Activated T-cell treated with anti-CD3 and anti-CD28 coated beads for 4 hours (primary cell): ENCODE results near the gene WWOX.

Experiments
- DNase-seq: peaks from one replicate; pipeline ENCODE4 v3.0.0-alpha.2; 2020

WWOX gene

DNA sequence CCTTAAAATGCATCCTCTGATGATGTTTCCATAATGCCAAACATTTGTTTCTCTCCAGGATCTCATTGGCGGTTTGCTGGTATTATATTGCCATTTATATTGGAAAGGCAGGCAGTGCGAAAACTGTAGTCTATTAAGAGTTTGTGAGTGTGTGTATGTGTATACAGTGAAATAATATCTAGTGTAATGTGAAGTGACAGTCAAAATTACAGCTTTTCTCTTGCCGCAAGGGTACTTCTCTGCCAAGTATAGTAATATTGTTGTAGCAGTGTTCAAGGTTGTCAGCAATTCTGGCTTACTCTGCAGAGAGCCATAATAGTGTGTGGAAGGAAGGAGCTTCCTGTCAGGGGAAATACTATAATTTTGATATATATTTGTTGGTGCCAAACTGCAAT is 178.6 kb downstream of the WWOX start:
- DNase-seq, result no peak

DNA sequence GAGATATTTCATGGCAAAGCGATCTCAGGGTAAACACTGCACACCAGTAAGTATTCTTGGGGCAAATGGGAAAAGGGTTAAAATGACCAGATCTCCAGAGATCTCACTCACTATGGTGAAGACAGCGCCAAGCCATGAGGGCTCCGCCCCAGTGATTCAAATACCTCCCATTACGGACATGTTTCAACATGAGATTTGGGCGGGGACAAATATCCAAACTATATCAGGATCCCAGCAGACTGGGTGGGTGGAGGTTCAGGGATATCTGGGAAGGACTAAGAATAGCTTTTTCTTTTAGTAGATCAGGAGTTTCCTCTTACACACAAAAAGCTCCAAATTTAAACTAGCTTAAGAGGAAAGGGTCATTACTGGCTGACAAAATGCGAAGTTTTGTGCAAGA is 181.7 kb downstream of the WWOX start:
- no peak for DNase-seq

DNA sequence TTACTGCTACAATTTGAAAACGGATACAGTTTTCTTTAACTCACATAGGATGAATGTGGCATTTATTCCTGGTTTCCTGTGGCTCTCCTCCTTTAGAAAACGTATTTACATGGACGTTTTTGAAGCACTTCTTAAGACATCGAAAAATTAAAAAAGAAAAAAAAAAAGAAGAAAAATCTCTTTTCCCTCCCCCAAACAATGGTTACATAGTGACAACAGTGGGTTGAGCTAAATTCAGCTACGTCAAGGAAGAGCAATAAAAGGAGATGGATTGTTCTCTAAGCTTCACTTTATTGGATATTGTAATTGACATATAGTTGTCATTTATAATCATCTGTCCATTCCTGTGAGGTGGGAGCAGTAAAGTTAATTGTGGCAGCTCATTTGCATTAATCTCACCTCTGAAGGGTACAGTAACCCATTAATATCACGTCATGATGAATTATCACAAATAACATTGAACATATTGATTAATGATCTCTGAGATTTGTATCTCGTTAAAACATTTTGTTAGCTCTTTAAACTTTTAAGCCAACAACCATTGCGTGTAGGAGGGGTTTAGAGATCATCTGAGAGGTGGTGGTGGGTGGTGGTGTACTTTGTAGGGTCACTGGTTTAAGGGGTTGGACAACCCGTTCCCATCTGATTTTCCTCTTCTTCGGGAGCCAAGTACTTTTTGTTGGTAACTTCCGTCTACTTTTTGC is 184.2 kb downstream of the WWOX start:
- no peak for DNase-seq

DNA sequence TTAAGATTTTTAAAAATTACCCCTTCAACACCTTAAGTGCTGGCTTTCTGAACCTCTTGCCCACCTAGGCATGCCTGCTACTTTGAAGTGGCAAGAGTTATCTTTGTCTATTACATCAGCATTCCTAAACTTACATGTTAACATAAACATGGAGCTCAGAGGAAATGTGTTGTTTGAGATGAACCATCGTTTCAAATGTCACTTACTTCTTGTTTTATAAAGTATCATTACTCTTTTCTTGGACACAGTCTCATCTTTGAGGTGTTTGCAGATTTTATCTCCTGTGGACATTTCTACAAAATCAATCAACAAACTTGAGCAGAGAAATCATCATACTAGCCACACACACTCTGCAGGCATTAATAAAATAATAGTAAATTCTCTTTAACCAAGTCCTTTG is 184.9 kb downstream of the WWOX start:
- DNase-seq, result no peak

DNA sequence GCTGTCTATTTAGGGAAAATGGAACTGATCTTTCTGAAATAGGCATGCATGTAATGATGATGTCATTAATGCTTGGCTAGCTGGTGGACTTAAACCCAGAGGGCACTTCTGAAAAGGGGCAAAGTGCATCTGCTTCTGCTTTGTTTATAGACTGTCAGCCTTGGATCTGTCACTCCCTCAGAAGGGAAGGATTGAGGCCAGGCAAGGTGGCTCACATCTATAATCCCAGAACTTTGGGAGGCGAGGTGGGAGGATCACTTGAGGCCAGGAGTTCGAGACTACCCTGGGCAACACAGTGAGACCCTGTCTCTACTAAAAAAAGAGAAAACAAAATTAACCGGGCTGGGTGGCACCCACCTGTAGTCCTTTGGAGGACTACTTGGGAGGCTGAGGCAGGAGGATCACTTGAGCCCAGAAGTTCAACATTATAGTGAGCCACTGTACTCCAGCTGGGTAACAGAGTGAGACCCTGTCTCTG is 185.5 kb downstream of the WWOX start:
- DNase-seq, result no peak

DNA sequence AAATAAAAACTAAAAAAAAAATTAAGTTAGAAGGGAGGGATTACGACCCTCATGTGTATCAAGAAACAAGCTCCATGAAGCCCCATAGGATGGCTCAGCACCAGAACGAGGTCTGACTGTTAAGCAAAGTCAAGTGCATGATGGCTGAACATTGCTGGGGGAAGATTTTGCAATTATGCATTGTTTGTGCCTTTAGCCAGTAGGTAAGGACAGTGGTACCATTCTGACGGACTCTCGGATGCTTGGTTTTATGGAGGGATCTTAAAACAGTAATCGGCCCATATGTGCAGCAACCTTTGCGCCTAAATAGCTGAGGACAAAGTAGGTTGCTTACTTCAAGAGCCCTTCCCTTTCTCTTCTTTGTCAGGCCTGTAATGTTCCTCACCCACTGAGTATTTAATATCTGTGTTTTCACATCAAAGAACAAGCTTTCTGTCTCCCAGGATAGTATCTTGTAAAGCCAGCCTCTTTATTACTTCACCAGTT is 186.0 kb downstream of the WWOX start:
- DNase-seq, result no peak

DNA sequence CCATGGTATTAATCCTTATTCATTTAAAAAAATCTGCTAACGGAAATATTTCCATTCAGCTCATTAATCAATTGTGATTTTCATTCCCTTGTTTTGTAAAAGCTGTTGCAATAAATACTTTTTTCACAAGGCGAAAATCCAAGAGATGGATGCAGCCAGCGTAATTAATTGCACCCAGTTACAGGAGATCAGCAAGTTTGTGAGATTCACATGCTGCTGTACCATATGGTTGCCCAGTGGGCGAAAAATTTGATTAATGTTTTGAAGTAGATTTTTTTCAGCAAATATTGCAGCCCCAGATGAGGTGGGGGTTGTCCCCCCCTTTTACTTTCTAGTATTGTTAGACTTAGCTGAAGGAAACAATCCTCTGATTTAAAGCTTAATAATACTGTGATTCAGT is 186.6 kb downstream of the WWOX start:
- no peak for DNase-seq

DNA sequence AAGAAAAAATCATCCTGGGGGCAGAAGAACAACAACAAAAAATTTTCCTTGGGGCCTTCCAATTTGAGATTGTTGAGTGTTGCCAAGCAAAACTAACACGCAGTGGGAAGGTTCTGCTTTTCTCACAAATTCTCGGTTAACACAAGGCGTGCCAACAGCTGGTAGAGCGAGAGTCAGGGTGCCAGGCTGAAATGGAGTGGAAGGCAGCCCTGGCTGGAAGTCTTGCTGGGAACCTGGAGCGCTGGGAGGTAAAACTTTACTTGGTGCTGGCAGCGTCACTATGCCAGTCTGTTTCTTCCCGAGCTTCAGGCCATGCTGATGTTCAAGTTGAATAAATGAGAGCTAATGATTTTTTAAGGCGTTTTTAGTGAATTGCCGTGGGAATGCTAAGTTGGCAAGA is 189.4 kb downstream of the WWOX start:
- DNase-seq, result no peak

DNA sequence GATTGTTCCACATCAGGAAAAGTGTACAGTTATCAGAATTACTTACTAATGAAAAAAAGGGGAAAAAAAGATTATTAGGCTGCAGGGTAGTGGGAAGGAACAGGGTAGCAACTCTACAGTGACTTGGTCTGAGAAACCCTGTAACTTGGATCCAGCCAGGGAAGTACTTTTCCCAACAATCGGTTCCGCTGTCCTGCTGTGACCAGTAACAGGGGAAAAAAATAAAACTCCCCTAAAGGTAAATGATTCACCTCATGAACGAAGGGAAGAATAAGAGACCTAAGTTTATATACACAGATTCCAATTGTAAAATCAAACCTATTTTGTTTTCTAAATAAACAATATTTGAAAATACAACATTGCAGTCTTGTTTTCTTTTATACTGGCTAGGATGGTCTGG is 189.9 kb downstream of the WWOX start:
- DNase-seq, result no peak

DNA sequence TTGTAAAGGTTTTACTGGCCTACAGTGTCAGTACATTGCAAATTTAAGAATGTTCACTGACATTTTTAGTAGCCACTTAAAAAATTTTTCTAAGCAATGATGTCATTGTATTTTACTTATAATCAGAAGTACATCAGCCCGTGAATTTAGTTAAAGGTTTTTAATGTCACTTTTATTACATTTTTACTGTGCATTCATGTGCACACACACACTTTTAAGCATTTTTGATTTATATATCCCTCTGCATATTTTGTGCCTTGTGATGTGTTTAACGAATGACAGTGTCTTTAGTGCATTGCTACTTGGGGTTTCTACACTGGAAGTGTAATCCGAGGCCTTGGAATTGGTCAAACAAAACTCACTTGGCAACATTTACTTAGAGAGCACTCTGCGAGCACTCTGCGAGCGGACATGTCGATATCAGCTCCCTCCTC is 190.4 kb downstream of the WWOX start:
- DNase-seq, result no peak

DNA sequence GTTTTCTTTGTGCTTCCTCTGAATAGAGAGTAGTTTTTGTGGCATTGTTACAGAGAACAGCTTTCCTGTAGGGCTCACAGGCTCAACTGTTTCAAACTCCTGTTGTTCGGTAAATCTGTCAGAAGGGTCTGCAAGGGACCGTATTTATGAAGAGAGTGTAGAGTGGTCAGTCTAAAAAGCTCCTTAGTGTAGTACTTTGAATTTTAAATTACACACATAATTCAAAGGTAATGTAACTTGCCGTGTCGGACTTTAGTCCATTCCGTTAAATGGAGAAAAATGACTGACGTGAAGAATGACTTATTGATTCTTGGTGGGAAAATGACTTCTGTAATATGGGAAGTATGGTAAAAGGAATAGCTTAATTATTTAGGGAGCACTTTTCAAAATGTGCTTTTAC is 190.9 kb downstream of the WWOX start:
- no peak for DNase-seq

DNA sequence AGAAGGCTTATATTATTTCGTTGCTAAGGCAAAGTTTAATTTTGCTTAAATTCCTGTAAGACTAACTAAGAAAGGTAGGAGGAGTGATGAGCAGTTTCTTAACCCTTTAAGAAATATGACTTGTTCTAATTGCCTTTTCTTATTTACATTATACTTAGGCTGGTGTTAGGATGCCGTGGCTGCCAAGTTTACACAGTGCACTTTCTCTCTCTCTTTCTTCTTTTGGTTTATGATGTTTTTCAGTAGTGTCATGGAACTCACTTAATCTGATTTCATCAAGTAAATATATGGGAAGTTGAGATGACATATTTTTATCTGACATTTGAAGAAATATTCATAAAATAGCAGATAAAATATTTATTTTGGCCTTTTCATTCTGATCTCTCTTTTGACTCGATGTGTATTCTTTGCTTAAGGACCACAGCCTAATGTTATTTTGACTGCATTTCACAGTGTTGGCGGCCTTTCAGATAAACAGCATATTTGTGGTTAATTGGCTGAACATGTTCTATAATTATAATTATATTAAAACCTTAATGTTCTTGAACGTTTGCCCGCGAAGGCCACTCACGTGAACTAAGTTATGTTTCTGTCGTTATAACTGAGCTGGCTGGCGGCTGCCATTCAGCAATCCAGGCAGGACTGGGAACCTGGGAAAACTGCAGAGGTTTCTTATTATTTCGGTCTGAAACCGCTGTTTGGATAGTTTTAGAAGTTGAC is 191.6 kb downstream of the WWOX start:
- DNase-seq, result no peak

DNA sequence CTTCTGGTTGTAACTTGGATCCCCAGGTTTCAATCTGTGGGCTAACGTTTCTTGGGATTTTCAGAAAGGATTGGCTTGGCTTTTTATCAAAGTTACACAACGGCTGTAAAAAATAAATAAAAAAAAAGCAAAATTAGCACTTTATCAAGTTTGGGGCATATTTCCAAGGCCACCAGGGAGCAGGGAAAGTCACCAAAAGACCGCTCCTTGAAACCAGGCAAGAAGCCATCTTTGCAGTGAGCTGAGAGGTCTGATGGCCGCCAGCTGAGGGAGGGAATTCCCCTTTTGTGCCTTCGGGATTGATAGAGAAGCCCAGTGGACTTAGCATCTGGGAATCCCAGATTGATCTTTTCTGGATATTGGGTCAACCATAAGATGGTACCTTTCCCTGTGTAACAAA is 192.2 kb downstream of the WWOX start:
- no peak for DNase-seq

DNA sequence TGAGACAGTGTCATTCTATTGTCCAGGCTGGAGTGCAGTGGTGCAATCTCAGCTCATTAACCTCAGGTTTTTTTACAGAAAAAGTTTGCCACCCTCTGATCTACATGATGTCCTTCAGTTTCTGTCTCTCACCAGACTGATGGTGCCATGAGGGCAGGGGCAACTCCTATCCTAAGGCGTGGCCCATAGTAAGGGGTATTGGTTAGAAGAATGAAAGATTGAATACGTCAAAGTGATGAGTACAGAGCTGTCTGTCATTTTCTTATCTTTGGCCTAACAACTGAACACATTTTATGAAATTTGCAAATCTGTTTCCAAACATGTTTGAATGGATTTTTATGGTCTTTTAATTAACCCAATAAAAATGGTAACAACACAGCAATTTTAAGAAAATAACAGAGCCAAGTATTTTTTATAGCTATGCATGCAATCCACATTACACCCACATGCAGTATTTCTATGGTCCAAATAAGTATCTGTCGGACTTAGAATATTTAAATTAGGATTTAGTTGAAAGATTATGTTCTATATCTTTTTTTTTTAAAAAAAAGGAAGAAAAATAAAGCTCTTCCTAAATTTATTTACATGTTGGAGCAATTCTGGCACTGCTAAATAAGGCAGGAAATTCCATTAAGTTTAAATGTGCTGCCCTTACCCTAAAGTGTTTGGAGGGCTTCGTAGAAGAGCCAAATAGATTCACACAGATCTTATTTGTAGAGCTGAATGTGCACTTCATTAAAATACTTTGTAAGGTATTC is 192.8 kb downstream of the WWOX start:
- DNase-seq, result no peak

DNA sequence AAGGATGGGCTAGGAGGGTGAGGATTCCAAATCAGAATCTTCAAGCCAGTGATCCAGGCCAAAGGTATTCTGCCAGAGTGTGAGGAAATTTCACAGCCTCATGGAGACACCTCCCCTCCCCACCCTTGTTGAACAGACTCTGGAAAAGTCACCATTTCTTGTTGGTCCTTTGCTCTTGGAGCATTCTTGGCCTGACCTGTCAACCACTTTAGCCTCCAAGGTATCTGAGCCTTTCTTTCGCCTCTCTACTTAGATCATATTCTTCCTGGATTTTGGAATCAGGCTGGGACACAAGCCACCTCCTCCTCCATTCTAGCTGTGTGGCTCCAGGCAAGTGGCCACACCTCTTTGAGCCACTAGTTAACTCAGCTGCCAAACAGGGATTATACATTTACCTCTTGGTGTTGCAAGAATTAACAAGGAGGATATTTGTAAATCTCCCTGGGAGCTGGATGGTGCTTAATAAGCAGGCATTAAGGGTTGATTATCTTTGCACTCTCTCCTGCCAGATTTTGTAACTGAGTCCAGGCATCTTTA is 193.5 kb downstream of the WWOX start:
- DNase-seq, result no peak

DNA sequence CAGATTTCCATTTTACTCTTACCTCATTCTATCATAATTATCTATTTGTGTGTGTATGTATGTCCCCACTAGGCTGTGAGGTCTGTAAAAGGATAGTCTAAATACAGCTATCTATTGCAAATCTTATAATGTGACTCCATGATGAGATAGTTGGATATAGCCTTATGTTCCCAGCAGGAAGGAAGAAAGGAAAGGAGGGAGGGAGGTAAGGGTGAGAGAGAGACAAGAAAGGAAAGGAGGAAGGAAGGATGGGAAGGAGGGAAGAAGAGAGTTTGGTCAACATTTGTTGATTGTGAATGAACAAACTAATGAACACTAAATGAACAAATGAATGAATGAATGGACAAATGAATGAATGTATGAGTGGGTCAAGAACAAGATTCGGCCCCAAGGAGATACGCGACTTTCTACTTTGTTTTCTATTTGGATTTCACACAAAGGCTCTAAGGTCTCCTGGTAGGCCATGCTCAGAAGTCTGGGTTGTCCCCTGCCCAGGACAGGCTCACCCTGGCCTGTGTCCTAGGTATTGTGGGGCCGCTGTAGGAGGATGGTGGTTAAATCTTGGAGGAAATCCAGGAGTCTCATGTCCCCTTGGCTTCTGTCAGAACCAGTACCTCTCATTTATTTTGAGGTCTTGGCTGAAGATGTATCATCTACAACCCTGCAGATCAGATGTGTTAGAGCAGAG is 195.2 kb downstream of the WWOX start:
- no peak for DNase-seq

DNA sequence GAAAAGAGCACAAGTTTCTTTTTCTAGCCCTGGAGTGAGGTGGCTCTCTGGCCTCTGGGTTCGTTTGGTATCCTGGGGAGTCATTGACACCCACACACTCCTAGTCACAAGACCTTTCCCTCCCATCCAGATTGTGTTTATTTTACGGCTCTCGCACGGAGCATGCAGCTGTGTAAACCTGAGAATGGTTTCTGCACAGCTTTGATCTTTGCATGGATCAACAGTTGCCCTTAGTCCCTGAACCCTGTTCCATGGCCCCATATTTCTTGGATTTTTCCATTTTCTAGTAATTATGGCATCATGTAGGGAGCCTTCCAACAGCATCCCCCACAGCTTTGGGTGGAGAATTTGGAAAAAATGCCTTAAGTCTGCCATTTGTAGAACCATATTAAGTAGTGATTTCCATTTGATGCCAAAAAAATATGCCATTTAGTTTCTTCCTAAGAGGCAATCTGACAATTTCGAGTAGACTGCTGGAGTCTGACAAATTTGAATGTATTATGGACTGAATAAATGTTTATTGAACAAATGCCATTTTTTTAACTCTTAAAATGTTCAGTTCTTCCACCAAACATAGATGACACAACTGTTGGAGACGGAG is 197.7 kb downstream of the WWOX start:
- no peak for DNase-seq

DNA sequence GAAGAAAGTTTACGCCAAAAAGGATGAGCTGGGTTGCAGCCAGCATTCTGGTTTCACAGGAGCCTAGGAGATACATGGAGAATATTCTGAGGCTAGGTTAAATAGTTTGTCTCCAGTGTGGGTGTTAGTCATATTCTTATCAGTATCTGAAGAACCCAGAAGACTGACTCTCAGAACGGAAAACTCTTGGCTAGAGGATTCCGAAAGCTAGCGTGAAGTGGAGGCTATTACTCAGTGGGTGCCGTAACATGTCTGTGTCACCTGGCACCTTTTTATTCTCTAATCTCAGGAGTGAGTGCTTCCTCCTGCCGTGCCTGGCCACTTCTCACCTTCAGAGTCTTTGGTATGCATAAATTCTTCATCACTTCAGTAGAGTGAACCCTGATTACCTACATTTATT is 199.5 kb downstream of the WWOX start:
- DNase-seq, result no peak

DNA sequence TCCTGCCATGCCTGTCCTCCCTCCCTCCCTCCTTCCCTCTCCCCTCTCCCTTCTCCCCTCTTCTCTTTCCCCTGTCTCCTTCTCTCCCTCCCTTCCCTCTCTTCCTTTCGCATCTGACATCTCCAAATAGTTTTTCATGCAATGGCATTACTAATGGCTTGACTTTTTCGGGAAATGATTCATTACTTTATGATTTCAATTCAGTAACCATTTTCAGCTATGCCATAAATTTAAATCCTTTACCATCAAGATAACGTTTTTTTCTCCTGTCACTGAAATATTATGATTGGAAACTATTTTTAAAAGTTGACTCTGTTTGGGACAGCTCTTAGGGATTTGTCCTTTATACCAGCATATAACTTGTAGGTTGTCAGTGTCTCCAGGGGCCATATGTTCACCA is 201.0 kb downstream of the WWOX start:
- DNase-seq, result no peak

DNA sequence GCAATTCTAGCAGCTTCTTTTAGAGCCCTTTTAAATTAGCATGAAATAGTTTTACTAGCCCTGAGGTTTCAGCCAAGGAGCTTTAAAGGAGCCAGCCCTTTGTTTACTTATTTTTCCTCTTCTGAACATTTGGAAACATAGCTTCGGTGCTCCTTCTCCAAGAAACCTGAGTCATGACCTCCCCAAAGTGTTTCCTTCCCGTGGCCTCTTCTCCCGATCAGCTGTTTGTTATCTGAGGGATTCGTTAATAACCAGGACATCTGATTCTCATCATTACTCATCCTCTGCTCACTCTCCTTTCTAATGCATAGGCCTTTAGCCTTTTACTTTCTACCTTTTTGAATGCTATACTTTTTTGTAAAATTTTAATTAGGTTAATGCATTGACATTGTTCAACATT is 204.5 kb downstream of the WWOX start:
- DNase-seq, result no peak

DNA sequence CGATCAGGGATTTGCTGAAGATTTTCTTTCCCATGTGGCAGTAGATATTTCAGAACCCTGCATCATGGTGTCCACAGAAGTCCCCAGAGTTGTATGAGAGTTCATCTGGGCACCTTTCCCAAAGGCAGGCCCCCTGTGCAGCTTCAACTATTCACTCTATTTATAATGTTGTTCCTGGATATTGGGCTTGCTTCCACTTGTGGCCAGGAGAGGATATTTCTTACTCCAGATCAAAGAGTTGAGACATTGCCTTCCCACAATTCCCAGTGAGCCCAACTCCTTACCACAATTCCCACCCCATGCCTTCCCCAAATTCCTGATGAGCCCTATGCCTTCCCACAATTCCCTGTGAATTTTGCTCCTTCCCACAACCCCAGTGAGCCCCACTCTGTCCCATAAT is 206.9 kb downstream of the WWOX start:
- DNase-seq, result no peak

DNA sequence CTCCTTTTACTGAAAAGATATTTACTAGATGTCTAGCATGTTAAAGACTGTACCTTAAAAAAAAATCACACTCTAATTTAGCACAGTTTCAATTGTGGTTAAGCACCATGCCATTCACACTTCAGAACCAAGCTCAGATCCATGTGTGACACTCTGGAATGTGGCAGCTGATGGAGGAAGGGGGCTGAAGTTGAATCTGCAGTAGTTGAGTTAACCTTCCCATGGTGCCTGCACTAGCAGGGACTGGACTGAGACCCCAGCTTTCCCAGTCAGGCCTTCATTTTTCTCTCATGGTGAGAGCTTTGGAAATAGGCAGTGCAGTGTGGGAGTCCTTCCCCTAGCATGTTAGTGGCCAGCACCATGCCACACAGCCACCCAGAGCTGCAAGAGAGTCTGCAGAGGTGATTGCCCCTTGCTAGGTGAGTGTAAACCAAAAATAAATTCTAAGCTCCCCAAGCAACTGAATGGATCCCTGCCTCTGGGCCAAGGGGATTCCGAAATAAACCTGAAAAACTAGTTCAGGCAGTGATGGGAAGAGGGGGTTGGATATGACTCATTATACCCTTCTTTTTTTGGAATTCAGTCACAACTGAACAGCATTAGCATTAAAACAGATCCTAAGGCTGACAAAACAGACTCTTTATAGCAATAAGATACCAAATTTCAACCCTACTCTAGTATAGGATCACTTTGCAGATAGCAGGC is 208.5 kb downstream of the WWOX start:
- DNase-seq, result no peak
